Measurements from ENCODE around the gene ZBTB7C. TPM values are rescaled to one million over a fixed set of nuclear protein-coding genes. Genes with fewer than 3 reads are reported as not detected.

Gene ZBTB7C
- total RNA-seq, 5 donors from 2014 or later (not counting 1 experiment from before 2014, with no cell fraction given), result 0.06 TPM; not detected in 4

DNA sequence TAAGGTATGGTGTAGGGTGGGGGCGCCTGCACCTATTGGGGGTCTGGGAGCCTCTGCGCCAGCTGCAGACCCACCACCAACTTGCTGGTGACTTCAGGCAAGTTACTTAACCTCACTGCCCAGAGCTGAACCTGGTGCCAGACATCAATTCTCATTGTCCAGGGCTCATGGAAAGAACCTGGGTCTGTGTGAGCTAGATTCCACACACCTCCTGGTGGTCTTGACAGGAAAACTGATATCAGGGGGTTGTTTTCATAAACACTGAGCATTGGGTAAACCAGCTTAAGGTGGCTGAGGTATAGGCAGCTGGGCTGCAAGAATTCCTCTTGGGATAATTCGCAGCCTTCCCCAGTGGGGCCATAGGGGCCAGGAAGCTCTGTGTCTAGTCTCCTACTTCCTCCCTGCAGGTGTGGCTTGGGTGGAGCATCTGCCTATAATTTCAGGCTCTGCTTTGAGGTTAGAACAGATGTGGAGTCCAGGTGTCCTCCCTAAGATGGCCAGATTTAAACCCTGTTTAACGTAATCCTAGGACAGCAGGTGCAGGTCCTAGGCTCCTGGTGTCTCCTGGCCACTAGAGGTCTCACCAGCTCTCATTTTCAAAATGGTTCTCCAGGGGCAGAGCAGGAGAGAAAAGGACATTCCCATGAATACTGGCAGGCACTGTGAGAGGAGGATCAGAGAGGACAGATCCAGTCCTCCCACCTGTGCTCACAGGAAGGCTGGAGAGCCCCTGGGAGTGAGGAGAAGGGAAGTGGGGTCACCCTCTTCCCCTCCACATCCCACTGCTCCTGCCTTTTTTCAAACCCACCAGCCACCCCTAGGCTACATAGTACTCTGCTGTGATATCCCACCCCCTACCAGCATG, 378.3 kb downstream of the ZBTB7C start:
- no peaks in the 10 kb centered on the region for H3K36me3 Mint-ChIP-seq
- 52% methylated on average over 2 of the region's 4 CpGs for WGBS (ENCODE audit: insufficient coverage)
- DNase-seq, result no peak
- H3K27ac Mint-ChIP-seq, result no peak overlapping the region
- H3K9me3 ChIP-seq, result no peaks in the 10 kb centered on the region
- no peaks in the 10 kb centered on the region for H3K27me3 Mint-ChIP-seq
- no peak overlapping the region for H3K4me3 Mint-ChIP-seq
- H3K27ac ChIP-seq (ENCODE audit: low read length), result no peak overlapping the region
- no peaks in the 10 kb centered on the region for H3K4me1 Mint-ChIP-seq
- no peaks in the 10 kb centered on the region for H3K4me1 ChIP-seq (ENCODE audit: control insufficient read depth in 1 of 2, extremely low read depth in 1 of 2, insufficient read depth in 2 of 2, low read length in 2 of 2)
- peaks cover 0 to 18% of the 10 kb centered on the region in 2 experiments for H3K27me3 ChIP-seq (replicated peaks in 1 of 2; ENCODE audit: control insufficient read depth in 2 of 2, extremely low read depth in 1 of 2, insufficient read depth in 2 of 2, low read length in 1 of 2)
- POLR2A ChIA-PET, result no interaction called here
- CTCF ChIA-PET, result no interaction called here
- H3K36me3 ChIP-seq (ENCODE audit: control insufficient read depth in 2 of 2, extremely low read depth in 1 of 2, insufficient read depth in 1 of 2, low read length in 1 of 2), result no peaks in the 10 kb centered on the region
- H3K9me3 Mint-ChIP-seq, result no peaks in the 10 kb centered on the region
- H3K4me3 ChIP-seq (ENCODE audit: control insufficient read depth in 1 of 2, extremely low read depth in 1 of 2, low read length in 1 of 2), result no peak overlapping the region
- peak in 1 of 4 experiments; percentile 17 for ATAC-seq (replicated peaks in 1 of 4)

DNA sequence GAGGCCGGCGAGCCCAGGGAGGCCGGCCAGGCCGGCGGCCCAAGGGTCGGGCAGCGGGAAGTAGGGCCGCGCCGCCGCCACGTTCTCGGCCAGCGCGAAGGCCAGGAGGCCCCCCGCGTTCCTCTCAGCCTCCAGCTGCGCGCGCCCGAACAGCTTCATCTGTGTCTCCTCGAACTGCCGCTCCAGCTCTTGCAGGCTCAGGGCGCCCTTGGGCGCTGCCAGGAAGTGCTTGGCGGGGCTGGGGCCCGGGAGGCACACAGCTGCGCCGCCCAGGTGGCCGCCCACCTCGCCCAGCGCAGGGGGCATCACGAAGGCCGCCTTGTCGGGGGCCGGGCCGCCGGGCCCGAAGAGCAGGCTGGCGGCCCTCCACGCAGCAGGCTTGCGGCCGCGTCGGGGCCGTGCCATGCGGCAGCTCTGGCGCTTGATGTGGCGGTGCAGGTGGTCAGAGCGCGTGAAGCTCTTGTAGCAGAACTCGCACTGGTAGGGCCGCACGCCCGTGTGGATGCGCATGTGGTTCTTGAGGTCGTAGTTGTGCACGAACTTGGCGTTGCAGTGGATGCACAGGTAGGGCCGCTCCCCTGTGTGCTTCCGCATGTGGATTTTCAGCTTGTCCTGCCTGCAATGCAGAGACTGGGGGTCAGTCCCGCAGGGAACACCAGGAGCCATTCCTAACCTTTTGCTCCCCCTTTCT, 379.7 kb downstream of the ZBTB7C start:
- Histone ChIP-seq H3K27me3 (replicated peaks in 1 of 2; ENCODE audit: control insufficient read depth in 2 of 2, extremely low read depth in 1 of 2, insufficient read depth in 2 of 2, low read length in 1 of 2) (peaks cover 0 to 21% of the 10 kb centered on the region in 2 experiments), H3K36me3 (ENCODE audit: control insufficient read depth in 2 of 2, extremely low read depth in 1 of 2, insufficient read depth in 1 of 2, low read length in 1 of 2) (no peaks in the 10 kb centered on the region), H3K27ac (ENCODE audit: low read length) (no peak overlapping the region), H3K4me1 (ENCODE audit: control insufficient read depth in 1 of 2, extremely low read depth in 1 of 2, insufficient read depth in 2 of 2, low read length in 2 of 2) (no peaks in the 10 kb centered on the region), H3K4me3 (ENCODE audit: control insufficient read depth in 1 of 2, extremely low read depth in 1 of 2, low read length in 1 of 2) (no peak overlapping the region), H3K9me3 (no peaks in the 10 kb centered on the region)
- H3K27me3 Mint-ChIP-seq, result peaks cover 9 to 11% of the 10 kb centered on the region in 2 donors
- DNase-seq (no peak), ATAC-seq (replicated peaks in 1 of 4) (no peak)
- H3K9me3 Mint-ChIP-seq, result no peaks in the 10 kb centered on the region
- no peak overlapping the region for H3K4me3 Mint-ChIP-seq
- no peaks in the 10 kb centered on the region for H3K36me3 Mint-ChIP-seq
- CTCF ChIA-PET, result no interaction called here
- POLR2A ChIA-PET, result no interaction called here
- WGBS (ENCODE audit: insufficient coverage), result 95% methylated on average over 62 of the region's 62 CpGs
- no peak overlapping the region for H3K27ac Mint-ChIP-seq
- H3K4me1 Mint-ChIP-seq, result no peaks in the 10 kb centered on the region

DNA sequence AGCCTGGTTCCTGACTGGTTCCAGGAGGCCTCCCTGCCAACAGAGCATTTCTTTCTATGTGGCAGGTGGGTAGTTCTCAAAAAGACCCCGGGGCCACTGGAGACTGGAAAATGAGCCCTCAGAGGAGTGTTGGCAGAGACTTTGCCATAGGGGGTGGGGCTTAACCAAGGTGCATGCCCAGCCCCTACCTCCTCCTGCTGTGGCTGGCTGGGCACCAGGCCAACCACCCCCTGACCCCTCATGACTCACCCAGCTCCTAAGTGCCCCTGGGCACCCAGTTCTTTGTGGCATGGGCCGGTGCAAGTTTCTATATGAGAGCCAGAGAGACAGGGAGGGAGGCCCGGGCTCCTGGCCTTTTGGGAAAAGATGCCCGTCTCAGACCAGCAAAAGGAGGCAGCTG, 380.5 kb downstream of the ZBTB7C start:
- H3K9me3 ChIP-seq, result no peaks in the 10 kb centered on the region
- H3K9me3 Mint-ChIP-seq, result no peaks in the 10 kb centered on the region

DNA sequence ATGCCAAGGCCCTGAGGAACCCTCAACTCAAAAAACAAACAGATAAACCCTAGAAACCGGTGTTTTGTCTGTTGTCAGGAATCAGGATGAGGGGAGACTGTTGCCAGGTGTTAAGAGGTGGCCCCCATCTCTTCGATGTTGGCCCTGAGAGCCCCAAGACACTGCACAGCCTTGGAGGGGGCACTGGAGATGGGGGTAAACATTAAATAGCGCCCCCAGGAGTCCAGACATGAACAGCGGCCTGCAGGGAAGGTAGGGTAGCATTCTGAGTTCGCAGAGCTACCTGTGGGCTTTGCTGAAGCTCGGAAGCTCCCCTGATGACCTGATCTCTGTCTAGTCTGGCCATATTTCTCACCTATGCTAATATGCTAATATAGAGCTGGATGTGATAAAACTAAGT, 381.1 kb downstream of the ZBTB7C start:
- ATAC-seq (replicated peaks in 1 of 4) (no peak), DNase-seq (no peak)
- H3K36me3 ChIP-seq (ENCODE audit: control insufficient read depth in 2 of 2, extremely low read depth in 1 of 2, insufficient read depth in 1 of 2, low read length in 1 of 2), result no peaks in the 10 kb centered on the region
- H3K4me3 ChIP-seq (ENCODE audit: control insufficient read depth in 1 of 2, extremely low read depth in 1 of 2, low read length in 1 of 2), result no peak overlapping the region
- peaks cover 11 to 18% of the 10 kb centered on the region in 2 donors for H3K27me3 Mint-ChIP-seq
- H3K27me3 ChIP-seq (replicated peaks in 1 of 2; ENCODE audit: control insufficient read depth in 2 of 2, extremely low read depth in 1 of 2, insufficient read depth in 2 of 2, low read length in 1 of 2), result peaks cover 0 to 26% of the 10 kb centered on the region in 2 experiments
- ChIA-PET POLR2A (no interaction called here), CTCF (interaction anchor here in 1 of 2 donors (0.6 kb wide), 1 partner anchor 20 kb away, joined by 3 read pairs; no protein-coding TSS in a partner anchor)
- H3K9me3 ChIP-seq, result no peaks in the 10 kb centered on the region
- no peaks in the 10 kb centered on the region for H3K9me3 Mint-ChIP-seq
- no peaks in the 10 kb centered on the region for H3K4me1 ChIP-seq (ENCODE audit: control insufficient read depth in 1 of 2, extremely low read depth in 1 of 2, insufficient read depth in 2 of 2, low read length in 2 of 2)
- no peak overlapping the region for H3K27ac Mint-ChIP-seq
- H3K27ac ChIP-seq (ENCODE audit: low read length), result no peak overlapping the region
- H3K36me3 Mint-ChIP-seq, result no peaks in the 10 kb centered on the region
- no peak overlapping the region for H3K4me3 Mint-ChIP-seq
- no peaks in the 10 kb centered on the region for H3K4me1 Mint-ChIP-seq
- 48% methylated on average over 2 of the region's 6 CpGs for WGBS (ENCODE audit: insufficient coverage)

More for the DNA sequence above, 380.5 kb downstream of the ZBTB7C start:
- 92% methylated on average over 2 of the region's 4 CpGs for WGBS (ENCODE audit: insufficient coverage)
- no peaks in the 10 kb centered on the region for H3K4me1 ChIP-seq (ENCODE audit: control insufficient read depth in 1 of 2, extremely low read depth in 1 of 2, insufficient read depth in 2 of 2, low read length in 2 of 2)
- Mint-ChIP-seq H3K4me1 (no peaks in the 10 kb centered on the region), H3K27ac (no peak overlapping the region), H3K4me3 (no peak overlapping the region), H3K27me3 (peaks cover 9 to 14% of the 10 kb centered on the region in 2 donors), H3K36me3 (no peaks in the 10 kb centered on the region)
- peaks cover 0 to 21% of the 10 kb centered on the region in 2 experiments for H3K27me3 ChIP-seq (replicated peaks in 1 of 2; ENCODE audit: control insufficient read depth in 2 of 2, extremely low read depth in 1 of 2, insufficient read depth in 2 of 2, low read length in 1 of 2)
- POLR2A ChIA-PET, result no interaction called here
- H3K4me3 ChIP-seq (ENCODE audit: control insufficient read depth in 1 of 2, extremely low read depth in 1 of 2, low read length in 1 of 2), result no peak overlapping the region
- H3K27ac ChIP-seq (ENCODE audit: low read length), result no peak overlapping the region
- ATAC-seq (replicated peaks in 1 of 4) (no peak), DNase-seq (no peak)
- CTCF ChIA-PET, result interaction anchor here in 1 of 2 donors (0.6 kb wide), 1 partner anchor 21 kb away, joined by 3 read pairs; no protein-coding TSS in a partner anchor
- H3K36me3 ChIP-seq (ENCODE audit: control insufficient read depth in 2 of 2, extremely low read depth in 1 of 2, insufficient read depth in 1 of 2, low read length in 1 of 2), result no peaks in the 10 kb centered on the region

DNA sequence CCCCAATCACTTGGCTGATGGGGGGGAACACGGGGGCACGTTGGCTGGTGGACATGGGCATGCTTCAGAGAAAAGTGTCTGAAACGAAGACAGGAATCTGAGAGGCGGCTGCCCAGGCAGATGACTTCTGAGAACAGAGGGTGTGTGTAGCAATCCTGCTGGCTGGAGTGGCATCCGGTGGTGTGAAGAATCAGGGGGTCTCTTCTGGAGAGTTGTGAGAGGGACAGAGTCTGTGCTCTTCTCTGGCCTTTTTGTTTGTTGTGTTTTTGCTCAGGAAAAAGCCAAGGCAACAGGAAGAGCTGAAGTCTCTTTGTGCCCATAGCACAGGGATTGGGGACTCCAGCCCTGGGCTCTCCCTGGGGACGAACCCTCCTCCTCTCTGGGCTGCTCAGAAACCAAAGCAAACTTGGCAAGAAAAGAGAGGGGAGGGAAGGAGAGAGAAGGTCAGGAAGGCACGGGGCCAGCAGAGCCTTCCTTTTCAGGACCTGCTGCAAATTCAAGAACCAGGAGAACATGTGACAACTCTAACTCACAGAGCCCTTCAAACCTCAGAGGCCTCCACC, 381.7 kb downstream of the ZBTB7C start:
- Mint-ChIP-seq H3K27ac (no peak overlapping the region), H3K9me3 (no peaks in the 10 kb centered on the region), H3K27me3 (peaks cover 17 to 24% of the 10 kb centered on the region in 2 donors), H3K4me3 (no peak overlapping the region), H3K36me3 (no peaks in the 10 kb centered on the region), H3K4me1 (no peaks in the 10 kb centered on the region)
- DNase-seq, result no peak
- POLR2A ChIA-PET, result no interaction called here
- no peak for ATAC-seq (replicated peaks in 1 of 4)
- peaks cover 0 to 29% of the 10 kb centered on the region in 2 experiments for H3K27me3 ChIP-seq (replicated peaks in 1 of 2; ENCODE audit: control insufficient read depth in 2 of 2, extremely low read depth in 1 of 2, insufficient read depth in 2 of 2, low read length in 1 of 2)
- CTCF ChIA-PET, result no interaction called here
- H3K4me3 ChIP-seq (ENCODE audit: control insufficient read depth in 1 of 2, extremely low read depth in 1 of 2, low read length in 1 of 2), result no peak overlapping the region
- no peaks in the 10 kb centered on the region for H3K4me1 ChIP-seq (ENCODE audit: control insufficient read depth in 1 of 2, extremely low read depth in 1 of 2, insufficient read depth in 2 of 2, low read length in 2 of 2)
- no peak overlapping the region for H3K27ac ChIP-seq (ENCODE audit: low read length)
- no peaks in the 10 kb centered on the region for H3K9me3 ChIP-seq
- H3K36me3 ChIP-seq (ENCODE audit: control insufficient read depth in 2 of 2, extremely low read depth in 1 of 2, insufficient read depth in 1 of 2, low read length in 1 of 2), result no peaks in the 10 kb centered on the region
- WGBS (ENCODE audit: insufficient coverage), result 57% methylated on average over 3 of the region's 7 CpGs

DNA sequence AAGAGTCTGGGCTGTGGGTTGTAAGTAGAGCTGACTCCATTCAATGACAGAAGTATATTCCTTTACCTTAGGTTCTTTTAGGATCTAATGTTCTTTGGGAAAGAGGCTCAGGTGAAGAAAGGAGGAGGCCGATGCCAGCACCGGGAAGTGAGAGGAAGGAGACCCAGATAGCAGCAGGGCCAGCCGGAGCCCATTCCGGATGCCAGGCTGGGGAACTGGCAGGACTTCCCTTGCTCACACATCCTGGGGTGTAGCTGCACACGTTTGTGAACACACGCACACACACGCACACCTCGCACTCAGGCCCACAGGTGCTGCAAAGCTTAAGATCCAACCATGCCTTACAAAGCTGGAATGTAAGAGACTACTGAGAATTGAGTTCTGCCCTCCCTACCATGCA, 383.0 kb downstream of the ZBTB7C start:
- no peaks in the 10 kb centered on the region for H3K9me3 ChIP-seq
- CTCF ChIA-PET, result interaction anchor here (0.5 to 1.0 kb wide), 3 partner anchors 19 to 1394 kb away, joined by 3 to 4 read pairs (median 4); no protein-coding TSS in a partner anchor
- H3K4me1 ChIP-seq (ENCODE audit: control insufficient read depth in 1 of 2, extremely low read depth in 1 of 2, insufficient read depth in 2 of 2, low read length in 2 of 2), result no peaks in the 10 kb centered on the region
- POLR2A ChIA-PET, result no interaction called here
- H3K36me3 Mint-ChIP-seq, result no peaks in the 10 kb centered on the region
- H3K4me1 Mint-ChIP-seq, result no peaks in the 10 kb centered on the region
- H3K9me3 Mint-ChIP-seq, result no peaks in the 10 kb centered on the region
- H3K27ac Mint-ChIP-seq, result no peak overlapping the region
- no peaks in the 10 kb centered on the region for H3K36me3 ChIP-seq (ENCODE audit: control insufficient read depth in 2 of 2, extremely low read depth in 1 of 2, insufficient read depth in 1 of 2, low read length in 1 of 2)
- H3K27ac ChIP-seq (ENCODE audit: low read length), result no peak overlapping the region
- no peak overlapping the region for H3K4me3 ChIP-seq (ENCODE audit: control insufficient read depth in 1 of 2, extremely low read depth in 1 of 2, low read length in 1 of 2)
- peaks cover 18 to 32% of the 10 kb centered on the region in 2 donors for H3K27me3 Mint-ChIP-seq
- 100% methylated on average over 5 of the region's 8 CpGs for WGBS (ENCODE audit: insufficient coverage)
- ATAC-seq (replicated peaks in 1 of 4) (no peak), DNase-seq (no peak)
- no peak overlapping the region for H3K4me3 Mint-ChIP-seq
- peaks cover 0 to 34% of the 10 kb centered on the region in 2 experiments for H3K27me3 ChIP-seq (replicated peaks in 1 of 2; ENCODE audit: control insufficient read depth in 2 of 2, extremely low read depth in 1 of 2, insufficient read depth in 2 of 2, low read length in 1 of 2)
